Measurements from ENCODE around the gene PUM1.

DNA sequence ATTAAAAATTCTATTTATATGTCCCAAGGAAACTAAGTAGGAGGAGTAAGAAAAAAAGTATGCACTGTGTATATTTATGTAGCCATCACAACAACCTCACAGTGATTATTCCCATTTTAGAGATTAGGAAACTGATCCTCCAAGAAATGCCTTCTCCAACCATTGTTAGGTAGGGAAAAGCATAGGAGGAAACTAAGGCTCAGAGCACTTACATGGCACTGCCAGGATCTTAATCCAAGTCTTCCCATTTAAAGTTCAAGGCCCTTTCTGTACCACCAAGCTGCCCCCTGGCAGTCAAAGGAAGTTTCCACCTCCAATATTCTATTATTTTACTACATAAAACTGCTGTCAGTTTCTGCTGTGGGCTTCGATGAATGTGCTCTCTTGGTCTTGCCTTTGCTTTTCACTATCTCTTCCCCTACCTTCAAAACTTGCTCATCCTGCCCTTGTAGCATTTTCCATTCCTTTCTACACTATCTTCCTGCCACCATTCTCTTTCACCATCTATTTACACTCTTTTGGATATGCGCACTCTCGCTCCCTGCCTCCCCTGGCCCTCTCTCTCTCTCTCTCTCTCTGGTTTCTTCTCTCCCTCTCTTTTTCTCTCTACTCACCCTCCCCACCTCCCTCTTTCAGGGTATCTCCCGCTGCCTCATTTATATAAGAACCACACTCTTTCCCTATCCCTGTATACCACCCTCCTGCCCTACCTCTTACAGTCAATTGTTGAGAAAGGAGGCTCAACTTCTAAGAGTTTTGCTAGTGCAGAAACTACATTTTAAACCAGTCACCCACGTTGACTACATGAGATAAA, 34.0 kb downstream of the PUM1 start:
- TF ChIP-seq, protein P1, sequence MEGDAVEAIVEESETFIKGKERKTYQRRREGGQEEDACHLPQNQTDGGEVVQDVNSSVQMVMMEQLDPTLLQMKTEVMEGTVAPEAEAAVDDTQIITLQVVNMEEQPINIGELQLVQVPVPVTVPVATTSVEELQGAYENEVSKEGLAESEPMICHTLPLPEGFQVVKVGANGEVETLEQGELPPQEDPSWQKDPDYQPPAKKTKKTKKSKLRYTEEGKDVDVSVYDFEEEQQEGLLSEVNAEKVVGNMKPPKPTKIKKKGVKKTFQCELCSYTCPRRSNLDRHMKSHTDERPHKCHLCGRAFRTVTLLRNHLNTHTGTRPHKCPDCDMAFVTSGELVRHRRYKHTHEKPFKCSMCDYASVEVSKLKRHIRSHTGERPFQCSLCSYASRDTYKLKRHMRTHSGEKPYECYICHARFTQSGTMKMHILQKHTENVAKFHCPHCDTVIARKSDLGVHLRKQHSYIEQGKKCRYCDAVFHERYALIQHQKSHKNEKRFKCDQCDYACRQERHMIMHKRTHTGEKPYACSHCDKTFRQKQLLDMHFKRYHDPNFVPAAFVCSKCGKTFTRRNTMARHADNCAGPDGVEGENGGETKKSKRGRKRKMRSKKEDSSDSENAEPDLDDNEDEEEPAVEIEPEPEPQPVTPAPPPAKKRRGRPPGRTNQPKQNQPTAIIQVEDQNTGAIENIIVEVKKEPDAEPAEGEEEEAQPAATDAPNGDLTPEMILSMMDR (IDR thresholded peaks at IDR 0.05) = no peak
- TF ChIP-seq POLR2A (IDR thresholded peaks at IDR 0.05) = no peak
- TF ChIP-seq EP300 (IDR thresholded peaks at IDR 0.05) = no peak
